GM06990 (cell line): Measurements from ENCODE around the gene ZBTB20.

Source experiments
- DNase-seq: peaks from one replicate; pipeline ENCODE4 v3.0.0-alpha.2; 2011; ENCODE audit not compliant: insufficient read length; ENCODE audit errors: extremely low read depth
- H3K27me3 ChIP-seq: replicated peaks from 2 replicates; pipeline ENCODE4 v1.6.0; 2011; ENCODE audit warnings: low read length; ENCODE audit not compliant: control insufficient read depth, insufficient read depth
- H3K36me3 ChIP-seq: 2 replicates; pipeline ENCODE4 v1.5.1; 2011; ENCODE audit warnings: low read length; ENCODE audit not compliant: control insufficient read depth, insufficient read depth
- H3K4me3 ChIP-seq: replicated peaks from 2 replicates; pipeline ENCODE4 v1.5.1; 2011; ENCODE audit warnings: low read depth, mild to moderate bottlenecking, control low read depth, low read length
- CTCF ChIP-seq: IDR thresholded peaks from 2 replicates; pipeline ENCODE4 v1.5.1; 2011; ENCODE audit warnings: low read length, control low read depth, mild to moderate bottlenecking, inconsistent platforms; ENCODE audit not compliant: insufficient read depth, poor library complexity, severe bottlenecking

ZBTB20 gene

GRCh38 chr3:114392831-114393230 lies 754.3 kb downstream of the ZBTB20 start:
- H3K36me3 ChIP-seq, result no peaks in the 10 kb centered on the region
- TF ChIP-seq CTCF, result no peak
- DNase-seq, result no peak
- H3K27me3 ChIP-seq, result no peaks in the 10 kb centered on the region
- H3K4me3 ChIP-seq, result no peak overlapping the region

- no peaks in the 10 kb centered on the region for H3K27me3 ChIP-seq
- no peaks in the 10 kb centered on the region for H3K36me3 ChIP-seq
- no peak overlapping the region for H3K4me3 ChIP-seq
- no peak for DNase-seq
- no peak for TF ChIP-seq CTCF
Measured at GRCh38 chr3:114389156-114389555, 757.9 kb downstream of the ZBTB20 start.

- H3K36me3 ChIP-seq, result no peaks in the 10 kb centered on the region; the same call in 1 of the 2 replicates
- no peak overlapping the region for H3K4me3 ChIP-seq
- H3K27me3 ChIP-seq, result no peaks in the 10 kb centered on the region
- no peak for DNase-seq
- TF ChIP-seq CTCF, result no peak
Measured at GRCh38 chr3:114384558-114384903, 762.6 kb downstream of the ZBTB20 start.

- peak; percentile 98 for TF ChIP-seq CTCF
- H3K27me3 ChIP-seq, result no peaks in the 10 kb centered on the region
- H3K4me3 ChIP-seq, result peak overlapping the region; percentile 51; the same call in 1 of the 2 replicates
- no peaks in the 10 kb centered on the region; the same call in 1 of the 2 replicates for H3K36me3 ChIP-seq
- peak; percentile 6 for DNase-seq
Measured at GRCh38 chr3:114383875-114384557, 763.1 kb downstream of the ZBTB20 start.

- no peak for DNase-seq
- H3K27me3 ChIP-seq, result no peaks in the 10 kb centered on the region
- H3K4me3 ChIP-seq, result no peak overlapping the region
- H3K36me3 ChIP-seq, result no peaks in the 10 kb centered on the region; the same call in 1 of the 2 replicates
- TF ChIP-seq CTCF, result no peak
Measured at GRCh38 chr3:114380233-114380651, 766.8 kb downstream of the ZBTB20 start.
